Activated T-helper 2 cell treated with anti-CD3 and anti-CD28 coated beads, Interferon-gamma antibody, Interleukin-2, Interleukin-4, amounts not matched to agents 10 μg/mL and 5 μg/mL and 100 μg/mL, durations not matched to agents 14 hours and 24 hours and 36 hours (primary cell): ENCODE data around the gene RAPGEF1. TPM values are rescaled to one million over a fixed set of nuclear protein-coding genes. Genes with fewer than 3 reads are reported as not detected.

Experiments
- DNase-seq: peaks from one replicate; pipeline ENCODE4 v3.0.0; 2021; ENCODE audit warnings: low spot score
- H3K27ac Mint-ChIP-seq: one replicate; pipeline ENCODE4 v1.8.0; 2021; ENCODE audit warnings: mixed read lengths
- H3K27me3 Mint-ChIP-seq: one replicate; pipeline ENCODE4 v1.8.0; 2021; ENCODE audit warnings: low read depth, mixed read lengths
- H3K36me3 Mint-ChIP-seq: one replicate; pipeline ENCODE4 v1.8.0; 2021; ENCODE audit warnings: low read depth, mixed read lengths
- H3K4me1 Mint-ChIP-seq: one replicate; pipeline ENCODE4 v1.8.0; 2021; ENCODE audit warnings: low read depth, mixed read lengths
- H3K4me3 Mint-ChIP-seq: one replicate; pipeline ENCODE4 v1.8.0; 2021; ENCODE audit warnings: low read depth, mild to moderate bottlenecking, moderate library complexity, mixed read lengths
- H3K9me3 Mint-ChIP-seq: one replicate; pipeline ENCODE4 v1.8.0; 2021; ENCODE audit warnings: mixed read lengths
- intact Hi-C: fragments of 100-400 bp; cut with micrococcal nuclease; formaldehyde crosslinking; loops from one replicate; pipeline ENCODE4 v1.15.1; 2023
- total RNA-seq: library from RNA; stranded (reverse); gene quantifications from 2 replicates; pipeline ENCODE4 v1.2.3, GENCODE V29; 2022

RAPGEF1 gene
- total RNA-seq, 1 donor from 2014 or later, result 133 TPM

- H3K4me3 Mint-ChIP-seq, result no peak overlapping the region
- intact Hi-C loops, result loop anchor here (1.0 to 2.0 kb wide), 2 partner anchors 18 to 40 kb away; no protein-coding TSS in a partner anchor
Observed at GRCh38 chr9:131651160-131651559, 88.7 kb downstream of the RAPGEF1 start.

GRCh38 chr9:131650254-131650653 is 89.6 kb downstream of the RAPGEF1 start:
- Mint-ChIP-seq H3K4me3 (no peak overlapping the region), H3K4me1 (peaks cover 47% of the 10 kb centered on the region), H3K9me3 (no peaks in the 10 kb centered on the region), H3K27me3 (no peaks in the 10 kb centered on the region), H3K27ac (peak overlapping the region; percentile 33), H3K36me3 (peaks cover 56% of the 10 kb centered on the region)
- intact Hi-C loops, result loop anchor here (2.0 kb wide), 1 partner anchor 19 kb away; no protein-coding TSS in a partner anchor
- no peak for DNase-seq

More at GRCh38 chr9:131651160-131651559, 88.7 kb downstream of the RAPGEF1 start:
- H3K27ac Mint-ChIP-seq, result peak overlapping the region; percentile 88
- H3K27me3 Mint-ChIP-seq, result no peaks in the 10 kb centered on the region
- H3K9me3 Mint-ChIP-seq, result no peaks in the 10 kb centered on the region
- peaks cover 42% of the 10 kb centered on the region for H3K4me1 Mint-ChIP-seq
- DNase-seq, result no peak
- H3K36me3 Mint-ChIP-seq, result peaks cover 53% of the 10 kb centered on the region

- H3K27me3 Mint-ChIP-seq, result no peaks in the 10 kb centered on the region
- no peak overlapping the region for H3K4me3 Mint-ChIP-seq
- no peak for DNase-seq
- H3K27ac Mint-ChIP-seq, result no peak overlapping the region
- H3K4me1 Mint-ChIP-seq, result peaks cover 48% of the 10 kb centered on the region
- intact Hi-C loops, result loop anchor here (2.0 kb wide), 1 partner anchor 19 kb away; no protein-coding TSS in a partner anchor
- H3K36me3 Mint-ChIP-seq, result peaks cover 56% of the 10 kb centered on the region
- H3K9me3 Mint-ChIP-seq, result no peaks in the 10 kb centered on the region
Observed at GRCh38 chr9:131649646-131650045, 90.2 kb downstream of the RAPGEF1 start.

- Mint-ChIP-seq H3K27ac (peak overlapping the region; percentile 86), H3K36me3 (peaks cover 71% of the 10 kb centered on the region), H3K4me1 (peaks cover 52% of the 10 kb centered on the region), H3K27me3 (no peaks in the 10 kb centered on the region), H3K4me3 (no peak overlapping the region), H3K9me3 (no peaks in the 10 kb centered on the region)
- intact Hi-C loops, result loop anchor here (1.0 kb wide), 2 partner anchors 23 to 33 kb away; no protein-coding TSS in a partner anchor
- no peak for DNase-seq
Observed at GRCh38 chr9:131645078-131645776, 94.6 kb downstream of the RAPGEF1 start.

- Mint-ChIP-seq H3K36me3 (peaks cover 78% of the 10 kb centered on the region), H3K4me1 (peaks cover 53% of the 10 kb centered on the region), H3K4me3 (peak overlapping the region; percentile 76), H3K9me3 (no peaks in the 10 kb centered on the region), H3K27ac (peak overlapping the region; percentile 100), H3K27me3 (no peaks in the 10 kb centered on the region)
- intact Hi-C loops, result loop anchor here (2.0 kb wide), 1 partner anchor 14 kb away; no protein-coding TSS in a partner anchor
- DNase-seq, result peak; percentile 32
Observed at GRCh38 chr9:131642496-131643083, 97.3 kb downstream of the RAPGEF1 start.

- Mint-ChIP-seq H3K4me3 (no peak overlapping the region), H3K36me3 (peaks cover 76% of the 10 kb centered on the region), H3K27me3 (no peaks in the 10 kb centered on the region), H3K27ac (peak overlapping the region; percentile 100), H3K4me1 (peaks cover 53% of the 10 kb centered on the region), H3K9me3 (no peaks in the 10 kb centered on the region)
- DNase-seq, result no peak
- intact Hi-C loops, result loop anchor here (2.0 kb wide), 1 partner anchor 15 kb away; no protein-coding TSS in a partner anchor
Observed at GRCh38 chr9:131641618-131642495, 98.0 kb downstream of the RAPGEF1 start.

GRCh38 chr9:131640438-131641137 is 99.3 kb downstream of the RAPGEF1 start:
- no peak for DNase-seq
- peaks cover 77% of the 10 kb centered on the region for H3K36me3 Mint-ChIP-seq
- intact Hi-C loops, result no loop called here
- no peaks in the 10 kb centered on the region for H3K27me3 Mint-ChIP-seq
- peaks cover 55% of the 10 kb centered on the region for H3K4me1 Mint-ChIP-seq
- no peaks in the 10 kb centered on the region for H3K9me3 Mint-ChIP-seq
- H3K4me3 Mint-ChIP-seq, result no peak overlapping the region
- no peak overlapping the region for H3K27ac Mint-ChIP-seq

- peaks cover 80% of the 10 kb centered on the region for H3K36me3 Mint-ChIP-seq
- intact Hi-C loops, result no loop called here
- no peaks in the 10 kb centered on the region for H3K27me3 Mint-ChIP-seq
- H3K4me3 Mint-ChIP-seq, result no peak overlapping the region
- no peaks in the 10 kb centered on the region for H3K9me3 Mint-ChIP-seq
- no peak for DNase-seq
- H3K4me1 Mint-ChIP-seq, result peaks cover 55% of the 10 kb centered on the region
- peak overlapping the region; percentile 24 for H3K27ac Mint-ChIP-seq
Observed at GRCh38 chr9:131639769-131640437, 100.0 kb downstream of the RAPGEF1 start.

GRCh38 chr9:131636593-131636992 is 103.3 kb downstream of the RAPGEF1 start:
- Mint-ChIP-seq H3K4me1 (peaks cover 34% of the 10 kb centered on the region), H3K36me3 (peaks cover 82% of the 10 kb centered on the region), H3K9me3 (no peaks in the 10 kb centered on the region), H3K27me3 (no peaks in the 10 kb centered on the region), H3K27ac (peak overlapping the region; percentile 82), H3K4me3 (no peak overlapping the region)
- intact Hi-C loops, result no loop called here
- no peak for DNase-seq

- H3K4me1 Mint-ChIP-seq, result peaks cover 36% of the 10 kb centered on the region
- H3K9me3 Mint-ChIP-seq, result no peaks in the 10 kb centered on the region
- intact Hi-C loops, result no loop called here
- no peak overlapping the region for H3K4me3 Mint-ChIP-seq
- H3K27ac Mint-ChIP-seq, result peak overlapping the region; percentile 82
- no peak for DNase-seq
- peaks cover 82% of the 10 kb centered on the region for H3K36me3 Mint-ChIP-seq
- H3K27me3 Mint-ChIP-seq, result no peaks in the 10 kb centered on the region
Observed at GRCh38 chr9:131635892-131636291, 104.0 kb downstream of the RAPGEF1 start.

GRCh38 chr9:131635285-131635684 is 104.6 kb downstream of the RAPGEF1 start:
- DNase-seq, result peak; percentile 71
- Mint-ChIP-seq H3K27ac (peak overlapping the region; percentile 82), H3K4me1 (peaks cover 39% of the 10 kb centered on the region), H3K27me3 (no peaks in the 10 kb centered on the region), H3K4me3 (no peak overlapping the region), H3K36me3 (peaks cover 84% of the 10 kb centered on the region), H3K9me3 (no peaks in the 10 kb centered on the region)
- intact Hi-C loops, result no loop called here
